HEK293 (cell line): ENCODE data around the gene EDNRA.

Experiments
- CTCF ChIA-PET: fragments of 350-600 bp; formaldehyde crosslinking; extraction: SDS; loops from one replicate; lab custom pipeline; 2021; ENCODE audit warnings: antibody characterized with exemption; lab: Yijun Ruan, JAX
- POLR2A ChIA-PET: fragments of 300-600 bp; formaldehyde crosslinking; extraction: SDS; loops from one replicate; lab custom pipeline; 2020; ENCODE audit warnings: antibody characterized with exemption, inconsistent platforms; lab: Yijun Ruan, JAX
- H3K27ac ChIP-seq: fragments of 200-500 bp; sonication (Bioruptor generic); 2 replicates; pipeline ENCODE4 v1.5.1; 2014; ENCODE audit warnings: low read depth, low read length, control low read depth, inconsistent platforms; ENCODE audit errors: extremely low read depth
- H3K36me3 ChIP-seq, 2 experiments: fragments of 200-500 bp in 1 of 2; sonication (Bioruptor generic) in 1 of 2; 1 replicate in 1 of 2; 2 replicates in 1 of 2; pipeline ENCODE4 v1.5.1; 2014 to 2017; ENCODE audit warnings: inconsistent platforms in 2 of 2, low read length in 2 of 2; ENCODE audit not compliant: control insufficient read depth in 2 of 2, insufficient read depth in 1 of 2
- H3K4me1 ChIP-seq: fragments of 200-500 bp; sonication (Bioruptor generic); 2 replicates; pipeline ENCODE4 v1.5.1; 2014; ENCODE audit warnings: mild to moderate bottlenecking, low read length, inconsistent platforms; ENCODE audit not compliant: control insufficient read depth, insufficient read depth
- H3K4me3 ChIP-seq: 2 replicates; pipeline ENCODE4 v1.5.1; 2011; ENCODE audit warnings: low read depth, mild to moderate bottlenecking, control low read depth, low read length, moderate library complexity
- H3K9me3 ChIP-seq: fragments of 200-500 bp; sonication (Bioruptor generic); 2 replicates; pipeline ENCODE4 v1.5.1; 2014; ENCODE audit warnings: low read depth, low read length, inconsistent platforms; ENCODE audit not compliant: control insufficient read depth, insufficient read depth
- CTCF ChIP-seq: fragments of 450-650 bp; formaldehyde crosslinking; IDR thresholded peaks from 2 replicates; pipeline ENCODE4 v1.5.1; 2016; ENCODE audit warnings: missing biosample characterization, missing genetic modification characterization
- HOXD13 ChIP-seq: sonication (generic); formaldehyde crosslinking; IDR thresholded peaks from 2 replicates; pipeline ENCODE4 v1.8.0; 2022; ENCODE audit warnings: missing genetic modification reagents, borderline replicate concordance
- INSM2 ChIP-seq: fragments of 450-650 bp; formaldehyde crosslinking; IDR thresholded peaks from 2 replicates; pipeline ENCODE4 v1.5.1; 2016; ENCODE audit warnings: missing biosample characterization, missing genetic modification characterization
- KLF10 ChIP-seq: fragments of 450-650 bp; IDR thresholded peaks from 2 replicates; pipeline ENCODE4 v1.5.1; 2018; ENCODE audit warnings: missing biosample characterization, mild to moderate bottlenecking, missing genetic modification characterization
- OSR2 ChIP-seq: fragments of 450-650 bp; formaldehyde crosslinking; IDR thresholded peaks from 2 replicates; pipeline ENCODE4 v1.5.1; 2016; ENCODE audit warnings: missing biosample characterization, missing genetic modification characterization
- SALL2 ChIP-seq: fragments of 450-650 bp; formaldehyde crosslinking; IDR thresholded peaks from 2 replicates; pipeline ENCODE4 v1.5.0; 2017; ENCODE audit warnings: missing biosample characterization, mild to moderate bottlenecking, missing genetic modification characterization, borderline replicate concordance
- SCRT1 ChIP-seq: fragments of 450-650 bp; formaldehyde crosslinking; IDR thresholded peaks from 2 replicates; pipeline ENCODE4 v1.5.1; 2016; ENCODE audit warnings: missing biosample characterization, missing genetic modification characterization, borderline replicate concordance
- YY2 ChIP-seq: fragments of 450-650 bp; formaldehyde crosslinking; IDR thresholded peaks from 2 replicates; pipeline ENCODE4 v1.5.1; 2016; ENCODE audit warnings: missing biosample characterization, missing genetic modification characterization
- ZBTB10 ChIP-seq: fragments of 450-650 bp; formaldehyde crosslinking; IDR thresholded peaks from 2 replicates; pipeline ENCODE4 v1.5.1; 2016; ENCODE audit warnings: missing biosample characterization, missing genetic modification characterization
- ZBTB20 ChIP-seq: fragments of 450-650 bp; formaldehyde crosslinking; IDR thresholded peaks from 2 replicates; pipeline ENCODE4 v1.5.1; 2016; ENCODE audit warnings: missing biosample characterization, missing genetic modification characterization
- ZFP41 ChIP-seq: fragments of 450-650 bp; formaldehyde crosslinking; IDR thresholded peaks from 2 replicates; pipeline ENCODE4 v1.5.1; 2016; ENCODE audit warnings: missing biosample characterization, missing genetic modification characterization, borderline replicate concordance
- ZNF184 ChIP-seq: fragments of 450-650 bp; IDR thresholded peaks from 2 replicates; pipeline ENCODE4 v1.5.1; 2018; ENCODE audit warnings: missing biosample characterization, mild to moderate bottlenecking, missing genetic modification characterization
- ZNF248 ChIP-seq: fragments of 450-650 bp; formaldehyde crosslinking; IDR thresholded peaks from 2 replicates; pipeline ENCODE4 v1.5.1; 2017; ENCODE audit warnings: missing biosample characterization, missing genetic modification characterization
- ZNF280C ChIP-seq: fragments of 450-650 bp; formaldehyde crosslinking; IDR thresholded peaks from 2 replicates; pipeline ENCODE4 v1.5.1; 2016; ENCODE audit warnings: missing biosample characterization, missing genetic modification characterization
- ZNF335 ChIP-seq: fragments of 450-650 bp; formaldehyde crosslinking; conservative IDR thresholded peaks from 2 replicates; pipeline ENCODE4 v1.5.1; 2016; ENCODE audit warnings: missing biosample characterization, missing genetic modification characterization
- ZNF510 ChIP-seq: fragments of 450-650 bp; formaldehyde crosslinking; IDR thresholded peaks from 2 replicates; pipeline ENCODE4 v1.5.1; 2018; ENCODE audit warnings: mild to moderate bottlenecking, missing genetic modification characterization, missing biosample characterization; ENCODE audit not compliant: insufficient replicate concordance
- ZNF548 ChIP-seq: fragments of 450-650 bp; formaldehyde crosslinking; IDR thresholded peaks from 2 replicates; pipeline ENCODE4 v1.5.1; 2016; ENCODE audit warnings: missing biosample characterization, missing genetic modification characterization
- ZNF654 ChIP-seq: fragments of 450-650 bp; formaldehyde crosslinking; IDR thresholded peaks from 2 replicates; pipeline ENCODE4 v1.5.1; 2016; ENCODE audit warnings: low read depth, missing biosample characterization, missing genetic modification characterization
- ZNF785 ChIP-seq: fragments of 450-650 bp; formaldehyde crosslinking; IDR thresholded peaks from 2 replicates; pipeline ENCODE4 v1.5.1; 2016; ENCODE audit warnings: missing biosample characterization, missing genetic modification characterization
- ZNF843 ChIP-seq: fragments of 450-650 bp; formaldehyde crosslinking; IDR thresholded peaks from 2 replicates; pipeline ENCODE4 v1.5.1; 2016; ENCODE audit warnings: missing biosample characterization, missing genetic modification characterization
- ZSCAN4 ChIP-seq: fragments of 450-650 bp; formaldehyde crosslinking; IDR thresholded peaks from 2 replicates; pipeline ENCODE4 v1.5.1; 2017; ENCODE audit warnings: missing biosample characterization, missing genetic modification characterization

The EDNRA gene

GRCh38 chr4:147518846-147519767 lies 38.2 kb downstream of the EDNRA start:
- POLR2A ChIA-PET = interaction anchor here (0.6 kb wide), 1 partner anchor 78 kb away, joined by 3 read pairs; no protein-coding TSS in a partner anchor

GRCh38 chr4:147524601-147525000 lies 43.7 kb downstream of the EDNRA start:
- ChIA-PET CTCF (interaction anchor here (0.9 kb wide), 1 partner anchor 363 kb away, joined by 3 read pairs; no protein-coding TSS in a partner anchor), POLR2A (no interaction called here)
- Histone ChIP-seq H3K4me1 (no peaks in the 10 kb centered on the region), H3K4me3 (no peak overlapping the region), H3K36me3 (no peaks in the 10 kb centered on the region), H3K27ac (no peak overlapping the region), H3K9me3 (no peaks in the 10 kb centered on the region)
- no peak for TF ChIP-seq OSR2 (tag by site-specific recombination)
- TF ChIP-seq ZNF280C (tag by site-specific recombination) = no peak
- TF ChIP-seq ZNF510 = no peak
- TF ChIP-seq YY2 (tag by site-specific recombination) = no peak
- no peak for TF ChIP-seq ZNF248
- no peak for TF ChIP-seq ZNF843 (tag by site-specific recombination)
- TF ChIP-seq SALL2 (tag by site-specific recombination) = no peak
- TF ChIP-seq ZNF548 (tag by site-specific recombination) = no peak
- no peak for TF ChIP-seq ZBTB10 (tag by site-specific recombination)
- TF ChIP-seq ZFP41 (tag by site-specific recombination) = no peak
- TF ChIP-seq KLF10 (tag by site-specific recombination) = no peak
- no peak for TF ChIP-seq ZNF335 (tag by site-specific recombination)
- no peak for TF ChIP-seq HOXD13 (CRISPR knock-in tag)
- TF ChIP-seq INSM2 = no peak
- no peak for TF ChIP-seq ZSCAN4
- no peak for TF ChIP-seq ZNF184
- no peak for TF ChIP-seq SCRT1 (tag by site-specific recombination)

More at GRCh38 chr4:147518846-147519767, 38.2 kb downstream of the EDNRA start:
- Histone ChIP-seq H3K4me3 (no peak overlapping the region), H3K4me1 (no peaks in the 10 kb centered on the region), H3K9me3 (no peaks in the 10 kb centered on the region), H3K36me3 (no peaks in the 10 kb centered on the region), H3K27ac (no peak overlapping the region)
- CTCF ChIA-PET = interaction anchor here (0.5 to 3.1 kb wide), 28 partner anchors 8 to 1294 kb away, joined by 3 to 21 read pairs (median 4); partner anchors contain the start of gene ARHGAP10
- peak; percentile 36; the same call in 1 of the 2 replicates for TF ChIP-seq CTCF (tag by site-specific recombination)
- no peak for TF ChIP-seq ZNF785
- peak; percentile 53 for TF ChIP-seq ZNF654 (tag by site-specific recombination)
- TF ChIP-seq ZBTB20 = peak; percentile 70; the same call in 1 of the 2 replicates
